A673 (cell line): Measurements from ENCODE around the gene ANAPC1.

ENCODE experiments used
- CTCF ChIP-seq: fragments of 300-800, 200-600 bp; sonication (generic); conservative IDR thresholded peaks from 2 replicates; pipeline ENCODE4 v1.5.1; 2017; ENCODE audit warnings: low read depth, mild to moderate bottlenecking, antibody characterized with exemption, low read length, moderate library complexity, mixed read lengths
- EZH2 ChIP-seq: fragments of 200-600 bp; sonication (generic); IDR thresholded peaks from 2 replicates; pipeline ENCODE4 v1.6.1; 2017; ENCODE audit warnings: borderline replicate concordance, low read depth, mild to moderate bottlenecking, mixed read lengths, antibody characterized with exemption, low read length; ENCODE audit not compliant: poor library complexity, severe bottlenecking

GRCh38 chr2:111896576-111896975 lies 12.6 kb upstream of the ANAPC1 start:
- TF ChIP-seq CTCF (no peak), EZH2 (no peak)
